ENCODE measurements around the gene CLHC1. TPM values are rescaled to one million over a fixed set of nuclear protein-coding genes. Genes with fewer than 3 reads are reported as not detected.

The CLHC1 gene
- total RNA-seq, 1 experiment from 2014 or later: 32.8 TPM

DNA sequence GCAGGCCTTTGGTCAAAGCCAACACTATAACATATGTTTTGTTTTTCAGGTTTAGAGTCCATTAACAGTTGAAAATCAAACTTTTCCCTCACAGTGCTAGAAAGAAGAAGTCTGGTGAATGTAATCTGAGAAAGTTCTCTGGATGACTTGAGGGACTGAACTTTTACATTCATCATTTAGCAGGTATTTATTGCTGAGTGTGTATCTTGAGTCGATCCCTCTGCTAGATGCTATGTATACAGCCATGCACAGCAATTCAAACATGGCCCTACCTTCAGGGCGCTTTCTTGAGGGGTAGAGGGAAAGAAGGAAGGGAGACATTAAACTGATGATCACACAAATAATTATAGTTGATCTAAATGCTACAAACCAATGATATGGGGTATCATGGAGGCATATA lies 89.6 kb downstream of the CLHC1 start:
- Mint-ChIP-seq H3K4me1 (ENCODE audit: insufficient read depth, unreplicated experiment) (no peaks in the 10 kb centered on the region), H3K27ac (ENCODE audit: low read depth, unreplicated experiment) (no peak overlapping the region), H3K4me3 (ENCODE audit: unreplicated experiment) (no peak overlapping the region), H3K27me3 (ENCODE audit: insufficient read depth, unreplicated experiment) (no peaks in the 10 kb centered on the region), H3K36me3 (ENCODE audit: insufficient read depth, unreplicated experiment) (peaks cover 5% of the 10 kb centered on the region), H3K9me3 (ENCODE audit: unreplicated experiment) (no peaks in the 10 kb centered on the region)
- POLR2A ChIA-PET: interaction anchor here (0.7 kb wide), 1 partner anchor 33 kb away, joined by 3 read pairs; no protein-coding TSS in a partner anchor
- BruUV-seq (replicated peaks): no TSS peak
- intact Hi-C loops (cut with micrococcal nuclease): no loop called here
- TF ChIP-seq, protein P1, sequence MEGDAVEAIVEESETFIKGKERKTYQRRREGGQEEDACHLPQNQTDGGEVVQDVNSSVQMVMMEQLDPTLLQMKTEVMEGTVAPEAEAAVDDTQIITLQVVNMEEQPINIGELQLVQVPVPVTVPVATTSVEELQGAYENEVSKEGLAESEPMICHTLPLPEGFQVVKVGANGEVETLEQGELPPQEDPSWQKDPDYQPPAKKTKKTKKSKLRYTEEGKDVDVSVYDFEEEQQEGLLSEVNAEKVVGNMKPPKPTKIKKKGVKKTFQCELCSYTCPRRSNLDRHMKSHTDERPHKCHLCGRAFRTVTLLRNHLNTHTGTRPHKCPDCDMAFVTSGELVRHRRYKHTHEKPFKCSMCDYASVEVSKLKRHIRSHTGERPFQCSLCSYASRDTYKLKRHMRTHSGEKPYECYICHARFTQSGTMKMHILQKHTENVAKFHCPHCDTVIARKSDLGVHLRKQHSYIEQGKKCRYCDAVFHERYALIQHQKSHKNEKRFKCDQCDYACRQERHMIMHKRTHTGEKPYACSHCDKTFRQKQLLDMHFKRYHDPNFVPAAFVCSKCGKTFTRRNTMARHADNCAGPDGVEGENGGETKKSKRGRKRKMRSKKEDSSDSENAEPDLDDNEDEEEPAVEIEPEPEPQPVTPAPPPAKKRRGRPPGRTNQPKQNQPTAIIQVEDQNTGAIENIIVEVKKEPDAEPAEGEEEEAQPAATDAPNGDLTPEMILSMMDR (IDR thresholded peaks at IDR 0.05; ENCODE audit: unreplicated experiment): no peak
- DNase-seq (ENCODE audit: unreplicated experiment): no peak
- CTCF ChIA-PET: interaction anchor here (0.8 to 1.3 kb wide), 2 partner anchors 25 to 126 kb away, joined by 3 to 4 read pairs; no protein-coding TSS in a partner anchor

DNA sequence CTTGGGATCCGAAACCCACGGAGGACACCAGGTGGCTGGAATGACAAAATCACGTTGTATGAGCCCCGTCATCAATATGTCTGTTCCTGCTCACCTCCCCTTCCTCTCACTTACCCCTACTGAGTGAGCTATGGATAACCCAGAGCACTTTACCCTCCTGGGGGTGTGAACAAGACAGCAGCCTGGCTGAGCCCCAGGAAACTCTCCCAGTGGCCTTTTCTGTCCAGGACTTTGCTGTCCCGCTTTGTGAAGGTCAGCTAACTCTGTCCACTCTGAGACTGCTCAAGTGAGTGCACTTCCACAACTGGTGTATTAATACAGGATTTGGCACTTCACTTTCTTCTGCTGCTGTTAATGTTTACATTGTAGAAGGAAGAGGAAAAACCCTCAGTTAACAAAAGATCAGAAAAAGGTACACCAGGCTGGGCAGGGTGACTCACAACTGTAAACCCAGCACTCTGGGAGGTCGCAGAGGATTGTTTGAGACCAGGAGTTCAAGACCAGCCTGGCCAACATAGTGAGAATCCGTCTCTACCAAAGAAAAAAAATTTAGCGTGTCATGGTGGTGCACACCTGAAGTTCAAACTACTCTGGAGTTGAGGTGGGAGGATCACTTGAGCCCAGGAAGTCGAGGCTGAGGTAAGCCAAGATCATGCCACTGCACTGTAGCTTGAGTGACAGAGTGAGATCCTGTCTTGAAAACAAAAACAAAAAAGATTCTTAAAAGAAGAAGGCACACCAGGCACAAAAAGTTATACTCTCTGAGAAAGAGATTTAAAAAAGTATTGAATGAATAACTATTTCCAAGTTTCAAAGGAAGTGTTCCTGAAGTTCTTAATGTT lies 90.3 kb downstream of the CLHC1 start:
- no peaks in the 10 kb centered on the region for H3K27me3 Mint-ChIP-seq (ENCODE audit: insufficient read depth, unreplicated experiment)
- peaks cover 5% of the 10 kb centered on the region for H3K36me3 Mint-ChIP-seq (ENCODE audit: insufficient read depth, unreplicated experiment)
- H3K27ac Mint-ChIP-seq (ENCODE audit: low read depth, unreplicated experiment): no peak overlapping the region
- no peak for DNase-seq (ENCODE audit: unreplicated experiment)
- ChIA-PET POLR2A (interaction anchor here (0.6 to 0.9 kb wide), 2 partner anchors 13 to 30 kb away, joined by 3 to 4 read pairs; no protein-coding TSS in a partner anchor), CTCF (interaction anchor here (0.8 to 1.3 kb wide), 2 partner anchors 26 to 126 kb away, joined by 3 to 4 read pairs; no protein-coding TSS in a partner anchor)
- intact Hi-C loops (cut with micrococcal nuclease): no loop called here
- TF ChIP-seq, protein P1 (IDR thresholded peaks at IDR 0.05; ENCODE audit: unreplicated experiment): no peak
- no TSS peak for BruUV-seq (replicated peaks)
- no peaks in the 10 kb centered on the region for H3K4me1 Mint-ChIP-seq (ENCODE audit: insufficient read depth, unreplicated experiment)
- no peaks in the 10 kb centered on the region for H3K9me3 Mint-ChIP-seq (ENCODE audit: unreplicated experiment)
- no peak overlapping the region for H3K4me3 Mint-ChIP-seq (ENCODE audit: unreplicated experiment)

DNA sequence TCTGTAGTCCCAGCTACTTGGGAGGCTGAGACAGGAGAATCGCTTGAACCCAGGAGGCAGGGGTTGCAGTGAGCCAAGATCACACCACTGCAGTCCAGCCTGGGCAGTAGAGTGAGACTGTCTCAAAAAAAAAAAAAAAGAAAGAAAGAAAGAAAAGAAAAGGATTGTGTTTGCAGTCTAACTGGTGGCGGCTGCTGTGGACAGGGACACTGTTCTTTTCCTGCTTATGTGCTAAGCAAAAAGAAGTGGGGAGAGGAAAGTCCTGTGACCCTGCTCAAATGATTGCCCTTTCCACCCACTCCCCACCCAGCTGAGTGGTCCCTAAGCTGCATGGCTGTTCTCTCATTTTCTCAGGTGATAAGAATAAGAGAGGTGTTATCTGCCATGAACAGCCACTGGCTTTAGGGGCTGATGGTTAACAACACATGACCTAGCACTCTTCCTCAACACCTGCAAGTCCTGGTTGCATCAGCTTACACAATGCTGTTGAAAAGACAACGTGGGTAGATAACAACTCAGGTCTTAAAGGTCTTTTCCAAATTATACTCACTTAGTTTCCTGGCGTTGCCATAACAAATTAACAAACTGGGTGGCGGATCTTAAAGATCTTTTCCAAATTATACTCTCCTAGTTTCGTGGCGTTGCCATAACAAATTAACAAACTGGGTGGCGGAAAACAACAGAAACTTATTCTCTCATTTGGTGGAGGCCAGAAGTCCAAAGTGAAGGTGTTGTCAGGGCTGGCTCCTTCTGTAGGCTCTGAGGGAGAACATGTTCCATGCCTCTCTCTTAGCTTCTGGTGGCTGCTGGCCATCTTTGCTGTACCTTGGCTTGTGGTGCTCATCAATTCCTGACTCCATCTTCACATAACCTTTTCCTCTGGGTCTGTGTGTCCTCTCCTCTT lies 91.5 kb downstream of the CLHC1 start:
- Mint-ChIP-seq H3K4me1 (ENCODE audit: insufficient read depth, unreplicated experiment) (peaks cover 4% of the 10 kb centered on the region), H3K9me3 (ENCODE audit: unreplicated experiment) (no peaks in the 10 kb centered on the region), H3K4me3 (ENCODE audit: unreplicated experiment) (no peak overlapping the region), H3K27ac (ENCODE audit: low read depth, unreplicated experiment) (no peak overlapping the region), H3K36me3 (ENCODE audit: insufficient read depth, unreplicated experiment) (peaks cover 5% of the 10 kb centered on the region), H3K27me3 (ENCODE audit: insufficient read depth, unreplicated experiment) (no peaks in the 10 kb centered on the region)
- ChIA-PET POLR2A (interaction anchor here (0.6 kb wide), 2 partner anchors 29 to 32 kb away, joined by 3 read pairs; no protein-coding TSS in a partner anchor), CTCF (interaction anchor here (0.9 kb wide), 2 partner anchors 31 to 127 kb away, joined by 3 to 4 read pairs; no protein-coding TSS in a partner anchor)
- no TSS peak for BruUV-seq (replicated peaks)
- intact Hi-C loops (cut with micrococcal nuclease): no loop called here
- no peak for DNase-seq (ENCODE audit: unreplicated experiment)
- TF ChIP-seq, protein P1 (IDR thresholded peaks at IDR 0.05; ENCODE audit: unreplicated experiment): no peak

Data from MCF 10A (cell line).